WTC11 (cell line): ENCODE measurements around the gene CCSER1. TPM values are rescaled to one million over a fixed set of nuclear protein-coding genes. Genes with fewer than 3 reads are reported as not detected.

Experiments
- ATAC-seq: fragments of 200-7000 bp; cut with Tn5 transposase; 2 replicates; pipeline ENCODE4 v1.10.0; 2021; ENCODE audit warnings: mild to moderate bottlenecking, moderate library complexity
- CTCF ChIA-PET: fragments of 300-600 bp; sonication (Branson Sonifier 250); formaldehyde crosslinking; loops from one replicate; lab custom pipeline; 2021; ENCODE audit warnings: antibody characterized with exemption; lab: Charles Lee
- POLR2A ChIA-PET: fragments of 350-600 bp; sonication (Branson Sonifier 250); formaldehyde crosslinking; loops from one replicate; lab custom pipeline; 2021; ENCODE audit warnings: antibody characterized with exemption; lab: Charles Lee
- DNase-seq: peaks from one replicate; pipeline ENCODE4 v3.0.0; 2021; ENCODE audit warnings: low spot score
- H3K27ac Mint-ChIP-seq: 2 replicates; pipeline ENCODE4 v1.8.0; 2021; ENCODE audit warnings: mixed read lengths
- H3K27me3 Mint-ChIP-seq: 2 replicates; pipeline ENCODE4 v1.8.0; 2021; ENCODE audit warnings: low read depth, mild to moderate bottlenecking, moderate library complexity, mixed read lengths
- H3K36me3 Mint-ChIP-seq: 2 replicates; pipeline ENCODE4 v1.8.0; 2021; ENCODE audit warnings: mixed read lengths
- H3K4me1 Mint-ChIP-seq: 2 replicates; pipeline ENCODE4 v1.8.0; 2022; ENCODE audit warnings: mixed read lengths
- H3K4me3 Mint-ChIP-seq: 2 replicates; pipeline ENCODE4 v1.8.0; 2021; ENCODE audit warnings: mild to moderate bottlenecking, moderate library complexity, mixed read lengths
- H3K9me3 Mint-ChIP-seq: 2 replicates; pipeline ENCODE4 v1.8.0; 2021; ENCODE audit warnings: mixed read lengths
- CBFB ChIP-seq: sonication (generic); formaldehyde crosslinking; IDR thresholded peaks from 2 replicates; pipeline ENCODE4 v1.8.1; 2022; ENCODE audit warnings: mild to moderate bottlenecking, low read depth, missing genetic modification reagents
- ERG ChIP-seq: fragments of 250-450 bp; sonication (Bioruptor Pico); IDR thresholded peaks from 2 replicates; pipeline ENCODE4 v1.8.0; 2021; ENCODE audit warnings: mild to moderate bottlenecking
- ESRRA ChIP-seq: sonication (generic); formaldehyde crosslinking; IDR thresholded peaks from 2 replicates; pipeline ENCODE4 v1.8.1; 2022; ENCODE audit warnings: mild to moderate bottlenecking, missing genetic modification reagents, borderline replicate concordance
- FOXJ3 ChIP-seq: sonication (generic); formaldehyde crosslinking; IDR thresholded peaks from 2 replicates; pipeline ENCODE4 v1.9.0; 2021; ENCODE audit warnings: missing genetic modification reagents, mild to moderate bottlenecking, borderline replicate concordance
- FOXP4 ChIP-seq: sonication (generic); formaldehyde crosslinking; IDR thresholded peaks from 2 replicates; pipeline ENCODE4 v1.8.0; 2022; ENCODE audit warnings: mild to moderate bottlenecking, missing genetic modification reagents
- GRHL2 ChIP-seq: fragments of 250-450 bp; sonication (Bioruptor Pico); IDR thresholded peaks from 2 replicates; pipeline ENCODE4 v1.8.0; 2022; ENCODE audit warnings: mild to moderate bottlenecking, moderate library complexity; ENCODE audit not compliant: insufficient replicate concordance, severe bottlenecking
- MAX ChIP-seq: sonication (generic); formaldehyde crosslinking; IDR thresholded peaks from 2 replicates; pipeline ENCODE4 v1.8.0; 2022; ENCODE audit warnings: mild to moderate bottlenecking, missing genetic modification reagents
- MLX ChIP-seq: sonication (generic); formaldehyde crosslinking; IDR thresholded peaks from 2 replicates; pipeline ENCODE4 v1.8.1; 2023; ENCODE audit warnings: mild to moderate bottlenecking, missing genetic modification reagents, moderate library complexity
- NR1H2 ChIP-seq: sonication (generic); formaldehyde crosslinking; IDR thresholded peaks from 2 replicates; pipeline ENCODE4 v1.9.0; 2021; ENCODE audit warnings: mild to moderate bottlenecking, moderate library complexity, missing genetic modification reagents
- ZNF416 ChIP-seq: fragments of 250-450 bp; sonication (Bioruptor Pico); IDR thresholded peaks from 2 replicates; pipeline ENCODE4 v1.9.0; 2021; ENCODE audit warnings: mild to moderate bottlenecking, inconsistent platforms
- ZNF512 ChIP-seq: sonication (generic); formaldehyde crosslinking; IDR thresholded peaks from 2 replicates; pipeline ENCODE4 v1.8.1; 2022; ENCODE audit warnings: missing genetic modification reagents, borderline replicate concordance
- ZNF532 ChIP-seq: fragments of 250-450 bp; sonication (Bioruptor Pico); IDR thresholded peaks from 2 replicates; pipeline ENCODE4 v1.9.0; 2021; ENCODE audit warnings: mild to moderate bottlenecking, borderline replicate concordance
- total RNA-seq: library from RNA; stranded (reverse); gene quantifications from 3 replicates; pipeline ENCODE4 v1.2.3, GENCODE V29; 2021

CCSER1 gene
- total RNA-seq, 1 experiment from 2014 or later: 0.87 TPM

GRCh38 chr4:90189178-90189577 lies 62.0 kb downstream of the CCSER1 start (continued):
- no peak for TF ChIP-seq ZNF512 (CRISPR knock-in tag)

- no peak for ATAC-seq
- no peak for TF ChIP-seq ZNF416
- no peak for TF ChIP-seq MLX (CRISPR knock-in tag)
- no peak for TF ChIP-seq ERG
- no peak for TF ChIP-seq FOXJ3
- no peak for TF ChIP-seq ZNF532 (CRISPR knock-in tag)
- no peak for TF ChIP-seq NR1H2 (CRISPR knock-in tag)
- no peak for TF ChIP-seq FOXP4 (CRISPR knock-in tag)
- no peak for TF ChIP-seq CBFB
- TF ChIP-seq ESRRA: no peak
- TF ChIP-seq GRHL2: no peak
- H3K27ac Mint-ChIP-seq: no peak overlapping the region
- no peak for DNase-seq
- H3K36me3 Mint-ChIP-seq: no peaks in the 10 kb centered on the region
- H3K9me3 Mint-ChIP-seq: no peaks in the 10 kb centered on the region
- H3K4me3 Mint-ChIP-seq: no peak overlapping the region
- ChIA-PET CTCF (no interaction called here), POLR2A (no interaction called here)
- H3K4me1 Mint-ChIP-seq: peaks cover 27% of the 10 kb centered on the region
- no peaks in the 10 kb centered on the region for H3K27me3 Mint-ChIP-seq
Observed at GRCh38 chr4:90189946-90190345, 62.8 kb downstream of the CCSER1 start.

- ChIA-PET CTCF (no interaction called here), POLR2A (no interaction called here)
- peaks cover 29% of the 10 kb centered on the region for H3K4me1 Mint-ChIP-seq
- no peak overlapping the region for H3K4me3 Mint-ChIP-seq
- H3K27me3 Mint-ChIP-seq: no peaks in the 10 kb centered on the region
- H3K27ac Mint-ChIP-seq: no peak overlapping the region
- DNase-seq (no peak), ATAC-seq (no peak)
- no peaks in the 10 kb centered on the region for H3K9me3 Mint-ChIP-seq
- no peak for TF ChIP-seq MAX (CRISPR knock-in tag)
- H3K36me3 Mint-ChIP-seq: no peaks in the 10 kb centered on the region
Observed at GRCh38 chr4:90190525-90190924, 63.3 kb downstream of the CCSER1 start.
